ENCODE measurements around the gene SRC. TPM values are rescaled to one million over a fixed set of nuclear protein-coding genes. Genes with fewer than 3 reads are reported as not detected.

The SRC gene
- total and polyA plus RNA-seq, 2 of the 8 experiments (the other 6 are each of a cell fraction or from before 2014, with no cell fraction given) = 27.6 to 28.8 TPM

DNA sequence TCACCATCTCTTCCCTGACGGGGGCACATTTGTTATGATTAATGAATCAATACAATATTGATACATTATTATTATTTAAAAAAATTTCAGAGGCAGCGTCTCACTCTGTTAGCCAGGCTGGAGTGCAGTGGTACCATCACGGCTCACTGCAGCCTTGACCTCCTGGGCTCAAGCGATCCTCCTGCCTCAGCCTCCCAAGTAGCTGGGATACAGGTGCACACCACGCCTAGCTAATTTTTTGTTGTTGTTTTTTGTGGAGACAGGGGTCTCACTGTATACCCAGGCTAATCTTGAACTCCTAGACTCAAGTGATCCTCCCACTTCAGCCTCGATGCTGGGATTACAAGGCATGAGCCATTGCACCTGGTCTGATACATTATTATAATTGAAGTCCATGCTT lies 4.9 kb upstream of the SRC start:
- H2BK120ac ChIP-seq (replicated peaks; ENCODE audit: low read depth, low read length) = no peak overlapping the region
- H3K9ac ChIP-seq (replicated peaks in 1 of 4; ENCODE audit: extremely low read depth in 1 of 4, low read depth in 3 of 4, low read length in 3 of 4) = no peak overlapping the region
- FAIRE-seq = no peak
- no peak overlapping the region for H3K14ac ChIP-seq (ENCODE audit: insufficient read length)
- H2BK5ac ChIP-seq (ENCODE audit: low read depth, low read length) = no peak overlapping the region
- no peaks in the 10 kb centered on the region for H3K79me1 ChIP-seq (ENCODE audit: low read depth, low read length)
- H3K9me3 ChIP-seq (ENCODE audit: insufficient read depth in 2 of 2, low read depth in 1 of 2, low read length in 1 of 2) = no peaks in the 10 kb centered on the region
- H3K4me3 ChIP-seq (ENCODE audit: extremely low read depth in 1 of 4, insufficient read depth in 2 of 4, low read depth in 3 of 4, low read length in 4 of 4) = no peak overlapping the region
- no peak overlapping the region for H2AFZ ChIP-seq (ENCODE audit: low read length)
- no peaks in the 10 kb centered on the region for H3K36me3 ChIP-seq (ENCODE audit: control insufficient read depth in 2 of 4, insufficient read depth in 4 of 4, low read length in 3 of 4)
- no peaks in the 10 kb centered on the region; the same call in 1 of the 2 replicates for H3K23me2 ChIP-seq (ENCODE audit: low read depth, low read length)
- peaks cover 0 to 7% (median 0%) of the 10 kb centered on the region in 4 experiments; a peak in 3 of 7 replicates for H3K4me1 ChIP-seq (replicated peaks in 1 of 4; ENCODE audit: control insufficient read depth in 3 of 4, insufficient read depth in 4 of 4, low read length in 3 of 4)
- ChIA-PET POLR2A (ENCODE audit: partially characterized antibody) (no interaction called here), CTCF (ENCODE audit: partially characterized antibody) (interaction anchor here (1.0 kb wide), 1 partner anchor 11 kb away, joined by 3 read pairs; no protein-coding TSS in a partner anchor)
- H3K4me2 ChIP-seq (ENCODE audit: insufficient read depth in 1 of 2, low read depth in 2 of 2, low read length in 2 of 2) = no peak overlapping the region
- H3K27me3 ChIP-seq (replicated peaks in 1 of 4; ENCODE audit: control insufficient read depth in 3 of 4, extremely low read depth in 1 of 4, insufficient read depth in 3 of 4, low read length in 3 of 4) = no peaks in the 10 kb centered on the region
- H2AK5ac ChIP-seq (ENCODE audit: low read depth, low read length) = no peak overlapping the region
- H4K8ac ChIP-seq (ENCODE audit: extremely low read depth, insufficient read depth, low read length) = no peak overlapping the region
- 95% methylated on average over 6 of the region's 6 CpGs; no CpG with 5 or more reads in 1 of the 2 experiments for WGBS, 2 experiments (ENCODE audit: extremely low coverage in 1 of 2, insufficient coverage in 1 of 2, insufficient read length in 1 of 2, insufficient replicate concordance in 2 of 2, low coverage in 1 of 2, low lambda C conversion rate in 2 of 2, missing lambda C conversion rate in 1 of 2)
- H2BK15ac ChIP-seq (ENCODE audit: low read length) = no peak overlapping the region
- H2BK20ac ChIP-seq (ENCODE audit: low read length) = no peak overlapping the region
- no peak overlapping the region for H3K23ac ChIP-seq (ENCODE audit: insufficient read length)
- H3K27ac ChIP-seq (ENCODE audit: low read depth, low read length) = no peak overlapping the region
- H2BK12ac ChIP-seq (ENCODE audit: low read depth, low read length) = no peak overlapping the region
- H3K4ac ChIP-seq (replicated peaks; ENCODE audit: insufficient read length, low read depth, low read length) = no peak overlapping the region
- H4K91ac ChIP-seq (replicated peaks; ENCODE audit: insufficient read length, low read length) = no peak overlapping the region
- no peaks in the 10 kb centered on the region for H3K79me2 ChIP-seq (ENCODE audit: control insufficient read depth in 1 of 2, insufficient read depth in 2 of 2, low read length in 2 of 2)
- no peaks in the 10 kb centered on the region for H4K20me1 ChIP-seq (replicated peaks in 1 of 2; ENCODE audit: control insufficient read depth in 1 of 2, insufficient read depth in 2 of 2, low read length in 2 of 2)
- no peak overlapping the region for H3K18ac ChIP-seq (ENCODE audit: extremely low read depth, low read length)
- DNase-seq (ENCODE audit: low read depth in 1 of 2, low spot score in 2 of 2) = no peak
- no peak overlapping the region for H3K56ac ChIP-seq (replicated peaks; ENCODE audit: insufficient read length, low read depth, low read length)
- H4K5ac ChIP-seq (ENCODE audit: insufficient read length, low read depth, low read length) = no peak overlapping the region
- TF ChIP-seq YY1 (IDR thresholded peaks at IDR 0.05; ENCODE audit: low read depth, low read length) (no peak), CREB1 (IDR thresholded peaks at IDR 0.05) (no peak), E2F6 (IDR thresholded peaks at IDR 0.05) (no peak), CBX8 (IDR thresholded peaks at IDR 0.05; ENCODE audit: borderline replicate concordance, low read depth, low read length) (no peak), FOSL1 (IDR thresholded peaks at IDR 0.05; ENCODE audit: insufficient read depth, low read depth, low read length) (no peak), JUN (IDR thresholded peaks at IDR 0.05; ENCODE audit: low read depth, low read length) (no peak)
- TF ChIP-seq, protein P1, sequence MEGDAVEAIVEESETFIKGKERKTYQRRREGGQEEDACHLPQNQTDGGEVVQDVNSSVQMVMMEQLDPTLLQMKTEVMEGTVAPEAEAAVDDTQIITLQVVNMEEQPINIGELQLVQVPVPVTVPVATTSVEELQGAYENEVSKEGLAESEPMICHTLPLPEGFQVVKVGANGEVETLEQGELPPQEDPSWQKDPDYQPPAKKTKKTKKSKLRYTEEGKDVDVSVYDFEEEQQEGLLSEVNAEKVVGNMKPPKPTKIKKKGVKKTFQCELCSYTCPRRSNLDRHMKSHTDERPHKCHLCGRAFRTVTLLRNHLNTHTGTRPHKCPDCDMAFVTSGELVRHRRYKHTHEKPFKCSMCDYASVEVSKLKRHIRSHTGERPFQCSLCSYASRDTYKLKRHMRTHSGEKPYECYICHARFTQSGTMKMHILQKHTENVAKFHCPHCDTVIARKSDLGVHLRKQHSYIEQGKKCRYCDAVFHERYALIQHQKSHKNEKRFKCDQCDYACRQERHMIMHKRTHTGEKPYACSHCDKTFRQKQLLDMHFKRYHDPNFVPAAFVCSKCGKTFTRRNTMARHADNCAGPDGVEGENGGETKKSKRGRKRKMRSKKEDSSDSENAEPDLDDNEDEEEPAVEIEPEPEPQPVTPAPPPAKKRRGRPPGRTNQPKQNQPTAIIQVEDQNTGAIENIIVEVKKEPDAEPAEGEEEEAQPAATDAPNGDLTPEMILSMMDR (IDR thresholded peaks at IDR 0.05; ENCODE audit: control extremely low read depth in 1 of 3, insufficient read depth in 1 of 3, low read depth in 1 of 3, low read length in 3 of 3) = no peak
- TF ChIP-seq, protein P2, sequence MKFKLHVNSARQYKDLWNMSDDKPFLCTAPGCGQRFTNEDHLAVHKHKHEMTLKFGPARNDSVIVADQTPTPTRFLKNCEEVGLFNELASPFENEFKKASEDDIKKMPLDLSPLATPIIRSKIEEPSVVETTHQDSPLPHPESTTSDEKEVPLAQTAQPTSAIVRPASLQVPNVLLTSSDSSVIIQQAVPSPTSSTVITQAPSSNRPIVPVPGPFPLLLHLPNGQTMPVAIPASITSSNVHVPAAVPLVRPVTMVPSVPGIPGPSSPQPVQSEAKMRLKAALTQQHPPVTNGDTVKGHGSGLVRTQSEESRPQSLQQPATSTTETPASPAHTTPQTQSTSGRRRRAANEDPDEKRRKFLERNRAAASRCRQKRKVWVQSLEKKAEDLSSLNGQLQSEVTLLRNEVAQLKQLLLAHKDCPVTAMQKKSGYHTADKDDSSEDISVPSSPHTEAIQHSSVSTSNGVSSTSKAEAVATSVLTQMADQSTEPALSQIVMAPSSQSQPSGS (IDR thresholded peaks at IDR 0.05; ENCODE audit: low read length) = no peak

All from H1 (cell line).